COLO829 (cell line): ENCODE measurements around the gene PWWP2B.
"Not testable (repeated sequence)": the region's sequence is repeated elsewhere in the genome, so short reads cannot be mapped to it uniquely, and the experiment has no call there.

Source experiments
- DNase-seq: peaks from one replicate; pipeline ENCODE4 v3.0.0; 2012; ENCODE audit warnings: low spot score

The PWWP2B gene

DNA sequence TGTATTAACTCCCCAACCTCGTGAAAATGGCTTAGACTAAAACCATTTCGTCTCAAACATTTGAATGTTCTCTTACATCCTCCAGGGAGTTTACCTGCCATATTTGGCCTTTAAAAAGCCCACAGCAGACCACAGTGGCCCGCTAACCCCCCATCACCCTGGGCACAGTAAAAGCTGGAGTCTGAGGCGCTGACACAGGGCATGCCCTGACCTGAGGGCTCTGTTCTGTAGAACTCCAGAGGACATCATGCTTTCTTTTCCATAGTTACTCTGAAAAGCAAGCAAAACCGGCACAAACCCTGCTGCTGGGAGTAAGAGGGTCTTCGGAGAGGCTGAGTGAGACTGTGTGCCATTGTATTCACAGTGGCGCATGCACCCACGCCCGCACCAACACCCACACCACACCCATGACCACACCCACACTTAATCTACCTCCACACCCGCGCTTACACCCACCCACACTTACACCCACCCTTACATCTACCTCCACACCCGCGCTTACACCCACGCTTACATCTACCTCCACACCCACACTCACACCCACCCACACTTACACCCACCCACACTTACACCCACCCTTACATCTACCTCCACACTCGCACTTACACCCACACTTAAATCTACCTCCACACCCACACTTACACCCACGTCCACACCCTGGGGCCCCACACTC lies 32.9 kb upstream of the PWWP2B start:
- DNase-seq: no peak

DNA sequence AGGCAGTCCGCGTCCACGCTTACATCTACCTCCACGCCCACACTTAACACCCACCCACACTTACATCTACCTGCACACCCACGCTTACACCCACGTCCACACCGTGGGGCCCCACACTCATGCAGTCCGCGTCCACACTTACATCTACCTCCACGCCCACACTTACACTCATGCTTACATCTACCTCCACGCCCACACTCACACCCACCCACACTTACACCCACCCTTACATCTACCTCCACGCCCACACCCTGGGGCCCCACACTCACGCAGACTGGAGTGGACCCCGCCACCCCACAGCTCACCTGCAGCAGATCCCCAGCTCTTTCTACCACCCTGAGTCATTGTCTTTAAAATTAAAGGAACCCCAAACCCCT lies 32.4 kb upstream of the PWWP2B start:
- no peak for DNase-seq

DNA sequence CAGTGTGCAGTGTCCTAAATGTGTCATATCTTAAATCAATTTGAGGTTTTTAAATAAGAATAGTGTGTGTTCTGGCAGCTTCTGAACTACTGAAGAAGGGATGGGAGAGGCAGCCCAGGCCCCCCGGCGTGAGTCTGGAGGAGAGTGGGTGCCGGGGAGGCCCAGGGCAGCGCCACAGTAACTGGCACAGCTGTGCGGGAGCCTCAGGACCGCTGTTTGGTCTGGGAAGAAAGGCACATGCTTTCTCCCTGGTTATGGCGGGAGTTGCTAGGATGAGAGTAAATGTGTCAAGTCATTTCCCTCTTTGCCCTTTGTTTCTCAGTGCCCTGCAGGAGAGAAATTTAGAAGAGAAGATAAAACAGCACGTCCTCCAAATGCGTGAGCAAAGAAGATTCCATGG lies 31.9 kb upstream of the PWWP2B start:
- no peak for DNase-seq

DNA sequence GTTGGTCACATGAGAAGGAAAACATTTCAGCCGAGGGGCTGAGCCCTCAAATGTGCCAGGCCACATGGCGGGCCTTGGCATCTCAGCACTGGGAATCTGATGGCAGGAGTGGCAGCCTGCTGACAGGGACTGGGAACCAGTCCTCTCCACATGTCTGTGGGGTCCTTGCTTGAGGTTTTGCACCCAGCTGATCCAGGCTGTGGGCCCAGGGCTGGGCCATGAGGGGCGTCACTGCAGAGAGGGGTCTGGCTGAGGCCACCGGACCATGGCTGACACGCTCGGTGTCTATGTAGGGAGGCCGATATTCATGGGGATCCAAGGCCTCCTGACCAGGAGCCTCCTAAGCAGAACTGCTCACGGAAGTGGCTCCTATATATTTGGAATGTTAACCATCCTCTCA lies 31.0 kb upstream of the PWWP2B start:
- DNase-seq: no peak

DNA sequence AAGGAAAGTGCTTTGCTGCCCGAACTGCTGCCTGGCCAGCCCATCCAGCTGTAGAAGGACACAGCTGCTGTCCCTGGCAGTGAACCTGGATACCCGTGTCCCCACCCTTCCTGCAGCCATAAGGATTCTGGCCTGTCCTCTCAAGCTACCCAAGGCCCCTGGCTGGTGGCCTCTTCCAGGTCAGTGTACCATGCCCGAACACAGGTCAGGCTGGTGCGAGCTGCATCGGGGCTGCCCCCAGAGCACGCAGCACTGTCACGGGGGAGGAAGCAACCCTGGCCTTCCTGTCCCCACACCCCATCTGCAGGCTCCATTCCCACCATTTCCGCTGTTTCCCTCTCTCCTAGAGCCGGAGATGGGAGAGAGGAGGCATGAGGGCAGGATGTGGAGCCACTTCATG lies 30.5 kb upstream of the PWWP2B start:
- no peak for DNase-seq

DNA sequence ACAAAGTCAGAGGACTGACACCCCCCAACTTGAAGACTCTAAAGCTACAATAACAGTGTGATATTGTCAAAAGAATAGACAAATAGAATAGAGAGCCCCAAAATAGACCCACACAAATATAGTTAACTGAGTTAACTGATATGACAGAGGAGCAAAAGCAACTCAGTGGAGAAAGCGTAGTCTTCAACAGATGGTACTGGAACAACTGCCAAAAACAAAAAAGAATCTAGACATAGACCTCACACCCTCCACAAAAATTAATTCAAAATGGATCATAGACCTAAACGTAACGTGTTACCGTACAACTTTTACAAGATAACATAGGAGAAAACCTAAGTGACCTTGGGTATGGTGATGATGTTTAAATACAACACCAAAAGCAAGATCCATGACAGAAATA lies 28.6 kb upstream of the PWWP2B start:
- DNase-seq: no peak

DNA sequence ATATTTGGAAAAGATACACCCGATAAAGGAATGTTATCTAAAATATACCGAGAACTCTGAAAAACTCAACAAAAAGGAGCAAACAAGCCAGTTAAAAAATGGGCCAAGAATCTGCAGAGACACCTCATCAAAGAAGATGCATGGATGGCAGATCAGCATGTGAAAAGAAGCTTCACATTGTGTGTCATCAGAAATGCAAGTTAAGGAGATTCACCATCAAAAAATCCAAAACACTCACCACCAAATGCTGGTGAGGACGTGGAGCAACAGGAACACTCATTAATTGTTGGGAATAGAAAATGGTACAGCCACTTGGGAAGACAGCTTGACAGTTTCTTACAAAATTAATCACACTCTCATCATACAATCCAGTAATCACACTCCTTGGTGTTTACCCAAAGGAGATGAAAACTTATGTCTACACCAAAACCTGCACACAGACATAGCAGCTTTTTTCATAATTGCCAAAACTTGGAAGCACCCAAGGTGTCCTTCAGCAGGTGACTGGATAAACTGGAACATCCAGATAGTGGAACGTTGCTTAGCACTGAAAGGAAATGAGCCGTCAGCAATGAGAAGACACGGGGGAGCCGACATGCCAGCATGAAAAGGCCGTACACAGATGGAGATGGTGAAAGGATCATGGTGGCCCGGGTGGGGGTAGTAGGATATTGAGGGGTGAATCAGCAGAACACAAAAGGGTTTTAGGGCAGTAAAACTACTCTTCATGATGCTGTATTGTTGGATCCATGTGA lies 27.9 kb upstream of the PWWP2B start:
- DNase-seq: no peak

DNA sequence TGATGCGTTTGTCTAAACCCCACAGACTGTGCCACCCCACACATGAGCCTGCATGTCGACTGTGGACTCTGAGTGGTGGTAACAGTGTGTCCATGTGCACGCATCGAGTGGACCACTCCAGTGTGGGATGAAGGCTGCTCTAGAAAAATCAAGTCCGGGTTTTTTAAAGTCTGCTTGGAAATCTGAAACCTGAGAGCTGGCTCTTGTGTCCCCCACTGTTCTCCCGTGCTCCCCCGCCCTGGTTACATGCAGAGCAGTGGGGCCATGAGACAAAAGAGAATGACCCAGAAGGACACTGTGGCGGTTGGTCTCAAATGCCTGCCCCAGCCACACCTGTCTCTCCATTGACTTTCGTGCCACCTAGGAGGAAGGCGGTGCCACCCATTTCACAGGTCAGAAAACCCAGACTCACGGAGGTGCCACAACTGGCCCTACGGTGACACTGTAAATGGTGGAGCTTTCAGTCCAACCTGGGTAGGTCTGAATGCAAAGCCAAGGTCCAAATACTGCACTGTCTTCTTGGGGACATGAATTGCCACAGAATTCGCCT lies 27.3 kb upstream of the PWWP2B start:
- DNase-seq: no peak

DNA sequence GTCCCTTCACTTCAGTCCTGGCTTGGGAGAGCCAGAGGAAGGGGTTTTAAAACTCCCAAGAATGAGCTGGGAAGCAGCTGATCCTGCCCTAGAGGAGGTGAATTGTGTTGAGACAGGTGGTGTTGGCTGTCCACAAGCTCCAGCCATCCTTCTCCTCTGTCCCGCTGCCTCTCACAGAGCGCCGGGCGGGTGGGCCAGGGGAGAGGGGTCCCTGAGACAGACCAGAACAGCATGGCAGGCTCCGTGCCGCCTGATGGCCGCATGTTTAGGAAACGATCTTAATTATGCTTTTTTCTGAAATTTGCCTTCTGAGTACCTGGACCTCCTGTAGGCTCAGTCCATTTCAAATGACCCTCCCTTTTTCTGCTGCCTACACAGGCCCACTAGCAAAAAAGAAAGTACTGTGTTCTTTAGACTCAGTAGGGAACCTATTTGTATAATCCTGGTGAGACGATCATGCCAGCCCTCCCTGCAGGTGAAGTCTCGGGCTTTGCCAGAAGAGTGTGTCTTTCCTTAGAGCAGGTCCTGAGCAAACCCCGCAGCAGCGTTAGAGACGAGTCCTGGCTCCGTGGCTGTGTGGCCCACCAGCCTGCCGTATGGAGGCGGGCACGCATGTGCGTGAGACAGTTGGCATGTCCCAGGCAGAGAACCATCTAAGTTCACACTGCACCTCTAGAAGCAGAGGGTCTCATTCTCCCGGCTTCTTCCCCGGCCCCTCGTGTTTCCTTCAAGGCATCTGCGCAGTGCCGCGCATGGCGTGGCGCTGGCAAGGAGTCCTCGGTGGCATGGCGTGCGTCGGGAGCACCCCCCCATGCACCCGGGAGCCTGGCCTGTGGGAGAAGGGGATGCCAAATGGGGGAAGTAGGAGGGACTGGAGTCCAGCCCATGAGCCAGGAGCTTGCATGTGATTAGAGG lies 26.3 kb upstream of the PWWP2B start:
- DNase-seq: no peak

DNA sequence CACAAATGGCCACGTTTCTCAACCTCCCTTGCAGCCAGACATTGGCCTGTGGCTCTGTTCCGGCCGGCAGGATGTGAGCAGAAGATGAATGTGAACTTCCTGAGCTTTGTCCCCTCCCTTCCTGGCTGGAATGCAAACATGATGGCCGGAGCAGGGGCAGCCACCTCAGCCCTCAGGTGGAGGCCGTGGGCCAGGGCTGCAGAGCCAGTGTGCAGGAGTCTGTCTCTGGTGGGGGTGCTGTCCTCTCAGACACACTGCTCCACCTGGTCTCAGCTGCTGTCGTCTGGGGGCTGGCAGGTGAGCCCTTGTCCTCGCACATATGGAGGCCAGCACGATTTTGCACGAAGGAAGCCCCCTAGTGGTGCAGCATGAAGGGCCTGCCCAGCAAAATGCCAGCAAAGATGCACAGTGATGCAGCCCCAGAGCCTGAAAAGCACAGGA lies 25.3 kb upstream of the PWWP2B start:
- DNase-seq: no peak

DNA sequence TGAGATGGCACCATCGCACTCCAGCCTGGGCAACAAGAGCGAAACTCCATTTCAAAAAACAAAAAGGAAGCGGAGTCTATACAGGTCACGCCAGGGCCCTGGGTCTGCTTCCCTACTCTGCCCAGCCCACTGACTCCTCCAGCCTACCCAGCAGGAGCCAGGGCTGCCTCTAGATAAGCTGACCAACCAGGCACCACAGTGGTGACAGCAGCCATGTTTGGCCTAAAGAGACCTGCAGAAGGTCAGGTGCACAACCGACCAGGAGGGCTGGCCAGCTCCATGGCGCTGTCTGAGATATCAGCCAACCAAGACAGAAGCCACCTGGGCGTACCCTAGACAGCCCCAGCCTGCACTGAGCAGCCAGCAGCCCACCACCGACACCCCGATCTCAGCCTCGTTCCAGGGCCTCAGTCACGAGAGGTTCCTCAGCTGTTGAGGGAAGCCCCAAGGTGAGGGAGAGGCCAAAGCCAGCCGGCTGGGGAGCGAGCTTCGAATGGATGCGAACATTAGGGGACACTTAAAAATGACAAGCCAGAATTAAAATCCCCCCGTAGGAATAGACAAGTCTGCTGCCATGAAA lies 24.4 kb upstream of the PWWP2B start:
- no peak for DNase-seq

DNA sequence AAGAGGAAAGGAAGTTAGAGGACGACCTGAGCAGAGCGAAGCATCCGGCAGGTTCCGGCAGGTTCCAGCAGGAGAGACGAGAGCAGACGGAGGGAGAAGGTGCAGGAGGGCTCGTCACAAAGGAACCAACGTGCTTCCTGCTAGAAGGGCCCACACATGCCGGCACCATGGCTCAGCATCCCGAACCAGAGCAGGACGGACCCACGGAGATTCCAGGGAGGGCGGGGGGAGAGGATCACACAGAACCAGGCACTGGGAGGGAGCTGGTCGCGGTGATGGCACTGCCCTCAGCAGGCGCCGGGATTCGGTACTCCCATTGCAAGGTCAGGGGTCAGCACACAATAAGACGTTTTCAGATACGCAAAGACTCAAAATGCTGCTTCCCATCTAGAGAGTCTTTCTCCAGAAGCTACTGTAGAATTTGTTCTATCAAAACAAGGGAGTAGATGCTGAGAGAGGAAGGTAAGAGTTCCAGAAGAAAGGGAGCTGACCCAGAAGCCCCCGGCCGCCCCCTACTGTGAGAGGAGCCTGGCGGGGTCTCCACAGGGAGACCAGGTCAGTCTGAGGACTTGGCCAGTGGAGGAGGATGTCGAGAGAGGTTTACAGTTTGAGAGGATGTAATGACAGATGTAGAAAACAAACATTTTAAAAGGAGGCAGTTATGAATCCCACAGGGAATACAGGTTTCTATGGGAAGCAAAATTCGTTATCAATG lies 23.6 kb upstream of the PWWP2B start:
- DNase-seq: no peak

DNA sequence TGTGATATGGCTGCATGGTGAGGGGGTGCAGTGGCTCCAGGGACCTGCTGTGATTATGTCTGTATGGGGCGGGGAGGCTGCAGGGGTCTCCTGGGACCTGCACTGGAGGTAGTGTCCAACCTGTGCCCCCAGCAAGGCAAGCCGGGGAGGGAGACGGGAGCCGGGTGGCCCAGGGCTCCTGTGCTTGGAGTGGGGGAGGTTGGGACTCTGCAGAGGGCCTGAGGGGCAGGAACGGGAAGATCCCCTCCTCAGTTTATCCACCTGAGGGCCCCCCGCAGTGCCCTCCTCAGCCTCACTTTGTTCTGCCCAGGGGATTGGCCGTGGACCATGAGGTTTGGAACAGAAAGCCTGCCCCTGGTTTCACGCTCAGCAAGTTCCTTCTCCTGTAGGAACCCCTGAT lies 22.8 kb upstream of the PWWP2B start:
- DNase-seq: no peak

DNA sequence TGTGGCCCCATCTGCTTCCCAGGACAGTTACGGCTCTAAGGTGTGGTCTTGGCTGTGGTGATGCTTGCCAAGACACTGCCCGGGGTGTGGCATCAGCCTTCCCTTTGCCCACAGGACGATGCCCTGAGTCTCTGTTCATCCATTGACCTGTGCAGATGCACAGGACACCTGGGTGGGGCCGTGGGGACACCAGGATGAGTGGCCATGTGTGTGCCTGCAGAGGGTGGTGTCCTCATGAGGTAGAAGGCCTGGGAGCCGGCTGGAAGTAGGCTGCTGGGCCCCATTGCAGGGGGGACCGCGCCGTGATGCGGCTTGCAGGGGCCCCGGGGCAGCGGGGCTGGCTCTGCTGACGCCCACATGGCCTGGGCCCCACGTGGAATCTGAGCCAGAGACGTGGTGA lies 22.4 kb upstream of the PWWP2B start:
- no peak for DNase-seq

DNA sequence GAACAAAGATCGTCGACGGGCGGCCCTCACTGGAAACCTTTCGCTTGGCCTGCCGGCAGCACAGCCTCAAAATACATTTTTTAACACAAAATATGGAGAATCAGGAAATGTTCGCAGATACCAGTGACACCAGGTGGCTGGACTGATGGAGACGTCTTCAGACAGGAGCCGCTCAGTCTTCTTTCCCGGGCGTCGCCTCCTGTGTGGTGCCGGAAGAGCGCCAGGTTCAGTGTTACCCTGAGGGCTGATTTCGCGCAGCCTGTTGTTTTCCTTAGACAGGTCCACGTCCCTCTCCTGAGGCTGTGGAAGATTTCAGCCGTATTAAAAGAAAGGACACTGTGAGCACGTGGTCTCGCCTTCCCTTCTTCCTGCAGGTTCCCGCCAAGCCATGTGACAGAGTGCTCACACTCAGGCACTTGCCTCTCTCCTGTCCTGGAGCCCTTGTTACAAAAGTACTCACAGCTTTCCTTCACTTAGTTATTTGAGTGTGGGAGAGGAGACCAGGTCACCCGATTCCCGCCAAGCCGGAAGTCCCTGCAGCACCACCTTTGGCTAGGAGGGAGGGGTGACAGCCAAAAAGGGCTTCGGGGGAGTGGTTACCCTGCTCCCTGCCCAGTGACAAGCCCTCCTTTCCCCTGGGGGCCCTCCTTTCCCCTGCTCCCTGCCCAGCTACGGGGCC lies 21.7 kb upstream of the PWWP2B start:
- DNase-seq: no peak

DNA sequence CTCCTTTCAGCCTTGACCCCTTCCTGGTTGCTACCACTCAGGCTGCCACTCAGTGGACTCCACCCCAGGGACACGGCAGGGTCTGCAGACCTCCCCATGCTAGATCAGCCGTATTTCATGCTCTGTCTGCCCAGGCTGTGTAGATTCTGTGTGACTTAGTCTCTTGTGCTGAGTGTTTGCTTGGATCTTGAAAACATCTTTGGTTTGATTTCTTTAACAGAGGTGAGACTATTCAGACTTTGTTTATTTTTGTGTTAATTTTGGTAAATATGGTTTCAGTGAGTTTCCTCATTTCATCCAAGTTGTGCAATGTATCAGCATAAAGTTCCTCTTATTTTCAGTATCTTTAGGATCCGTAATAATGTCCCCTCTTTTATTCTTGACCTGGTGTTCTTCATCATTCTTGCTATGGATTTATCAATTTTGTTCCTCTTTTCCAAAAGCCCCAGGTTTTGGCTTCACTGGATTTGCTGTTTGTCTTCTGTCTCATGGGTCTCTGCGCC lies 21.2 kb upstream of the PWWP2B start:
- no peak for DNase-seq

DNA sequence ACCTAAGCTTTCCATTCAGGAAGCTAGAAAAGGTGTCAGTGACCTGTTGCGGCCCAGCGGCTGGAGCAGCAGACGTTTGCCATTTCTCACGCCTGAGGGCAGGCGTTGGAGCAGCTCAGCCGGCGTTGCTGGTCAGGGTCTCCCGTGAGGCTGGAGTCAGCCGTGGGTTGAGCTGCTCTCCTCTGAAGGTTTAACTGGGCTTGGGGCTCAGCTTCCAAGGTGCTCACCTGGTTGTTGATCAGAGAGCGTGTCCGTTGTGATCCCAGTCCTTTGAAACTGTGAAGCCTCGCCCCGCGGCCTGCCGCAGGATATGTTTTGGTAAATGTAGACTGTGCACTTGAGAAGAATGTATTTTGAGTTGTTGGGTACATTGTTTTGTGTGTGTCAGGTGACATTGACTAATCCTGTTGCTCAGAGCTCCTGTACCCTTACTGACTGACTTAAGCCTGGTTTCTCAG lies 20.6 kb upstream of the PWWP2B start:
- DNase-seq: no peak

DNA sequence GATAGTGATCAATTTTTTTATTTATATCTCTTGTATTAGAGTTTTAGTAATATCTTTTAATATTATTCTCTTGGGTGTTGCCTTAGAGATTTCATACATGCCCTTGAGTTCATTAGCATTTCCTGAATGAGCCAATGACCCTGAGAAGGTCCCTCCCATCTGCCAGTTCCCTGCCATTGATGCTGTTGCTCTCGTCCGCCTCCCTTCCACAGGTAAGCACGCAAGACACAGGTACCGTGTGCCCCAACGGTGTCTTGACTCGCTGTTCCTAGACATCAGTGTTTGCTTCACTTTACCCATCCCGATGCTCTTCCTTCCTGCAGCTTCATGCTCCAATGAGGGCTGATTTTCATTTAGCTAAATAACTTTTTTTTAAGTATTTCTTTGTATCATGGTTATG lies 19.7 kb upstream of the PWWP2B start:
- no peak for DNase-seq

DNA sequence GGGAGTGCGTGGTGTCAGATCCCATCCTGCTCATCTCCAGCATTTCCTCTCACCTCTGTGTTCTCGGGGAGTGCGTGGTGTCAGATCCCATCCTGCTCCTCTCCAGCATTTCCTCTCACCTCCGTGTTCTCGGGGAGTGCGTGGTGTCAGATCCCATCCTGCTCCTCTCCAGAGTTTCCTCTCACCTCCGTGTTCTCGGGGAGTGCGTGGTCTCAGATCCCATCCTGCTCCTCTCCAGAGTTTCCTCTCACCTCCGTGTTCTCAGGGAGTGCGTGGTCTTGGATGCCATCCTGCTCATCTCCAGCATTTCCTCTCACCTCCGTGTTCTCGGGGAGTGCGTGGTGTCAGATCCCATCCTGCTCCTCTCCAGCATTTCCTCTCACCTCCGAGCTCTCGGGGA lies 18.0 kb upstream of the PWWP2B start:
- DNase-seq: not testable (repeated sequence)

DNA sequence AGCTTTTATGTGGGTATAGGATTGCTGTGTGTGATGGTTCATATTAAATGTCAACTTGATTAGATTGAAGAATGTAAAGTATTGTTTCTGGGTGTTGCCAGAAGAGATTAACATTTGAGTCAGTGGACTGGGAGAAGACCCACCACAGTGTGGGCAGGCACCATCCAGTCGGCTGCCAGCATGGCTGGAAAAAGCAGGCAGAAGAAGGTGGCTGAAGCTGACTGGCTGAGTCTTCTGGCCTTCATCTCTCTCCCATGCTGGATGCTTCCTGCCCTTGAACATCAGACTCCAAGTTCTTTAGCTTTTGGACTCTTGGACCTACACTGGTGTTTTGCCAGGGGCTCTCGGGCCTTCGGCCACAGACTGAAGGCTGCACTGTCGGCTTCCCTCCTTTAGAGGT lies 16.0 kb upstream of the PWWP2B start:
- DNase-seq: not testable (repeated sequence)

DNA sequence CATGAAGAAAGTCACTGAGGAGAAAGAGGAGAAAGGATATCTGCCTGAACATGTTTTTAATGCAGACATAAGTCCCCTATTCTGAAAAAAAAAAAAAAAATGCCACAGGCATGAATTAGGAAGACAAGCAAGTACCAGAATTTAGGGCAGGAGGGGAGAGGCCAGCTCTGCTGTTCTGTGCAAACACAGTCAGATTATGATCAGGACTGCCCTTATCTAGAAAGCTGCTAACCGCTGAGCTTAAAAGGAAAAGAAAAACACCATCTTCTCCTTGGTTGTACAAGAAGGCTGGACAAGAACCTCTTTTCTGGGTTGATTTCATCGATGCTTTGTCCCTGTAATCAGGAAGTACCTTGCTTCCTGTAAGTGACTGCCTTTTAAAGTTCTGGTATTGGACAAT lies 15.3 kb upstream of the PWWP2B start:
- DNase-seq: no peak
